Stimulated activated CD8-positive, alpha-beta memory T cell treated with anti-CD3 and anti-CD28 coated beads, Interleukin-7, amount 100 ng/mL, for 48 hours (primary cell): ENCODE data around the gene PDLIM5.
"Not testable (repeated sequence)": the region's sequence is repeated elsewhere in the genome, so short reads cannot be mapped to it uniquely, and the experiment has no call there.

Experiments used
- DNase-seq, 2 donors: peaks; one replicate each; pipeline ENCODE4 v3.0.0-alpha.2; 2020; ENCODE audit warnings: low read depth in 1 of 2; ENCODE audit errors: extremely low read depth in 1 of 2

The PDLIM5 gene

GRCh38 chr4:94583914-94584641 lies 132.3 kb downstream of the PDLIM5 start:
- no peak for DNase-seq

GRCh38 chr4:94588896-94589693 lies 137.4 kb downstream of the PDLIM5 start:
- DNase-seq, result no peak

GRCh38 chr4:94590493-94590892 lies 138.8 kb downstream of the PDLIM5 start:
- no peak for DNase-seq

GRCh38 chr4:94591289-94591688 lies 139.5 kb downstream of the PDLIM5 start:
- DNase-seq, result no peak

- DNase-seq, result no peak
These were observed 143.3 kb downstream of the PDLIM5 start for GRCh38 chr4:94595013-94595412.

GRCh38 chr4:94595880-94596483 lies 144.2 kb downstream of the PDLIM5 start:
- no peak for DNase-seq

- no peak for DNase-seq
These were observed 147.0 kb downstream of the PDLIM5 start for GRCh38 chr4:94598758-94599157.

GRCh38 chr4:94603170-94603747 lies 151.5 kb downstream of the PDLIM5 start:
- DNase-seq, result no peak

GRCh38 chr4:94605241-94605805 lies 153.6 kb downstream of the PDLIM5 start:
- DNase-seq, result no peak

- DNase-seq, result no peak
These were observed 158.4 kb downstream of the PDLIM5 start for GRCh38 chr4:94610145-94610544.

- no peak for DNase-seq
These were observed 161.5 kb downstream of the PDLIM5 start for GRCh38 chr4:94613248-94613647.

- no peak for DNase-seq
These were observed 163.7 kb downstream of the PDLIM5 start for GRCh38 chr4:94615451-94615850.

GRCh38 chr4:94621491-94622080 lies 169.8 kb downstream of the PDLIM5 start:
- DNase-seq, result no peak

GRCh38 chr4:94623126-94623911 lies 171.6 kb downstream of the PDLIM5 start:
- no peak for DNase-seq

GRCh38 chr4:94626942-94627341 lies 175.2 kb downstream of the PDLIM5 start:
- no peak for DNase-seq

- DNase-seq, result not testable (repeated sequence)
These were observed 177.3 kb downstream of the PDLIM5 start for GRCh38 chr4:94629058-94629457.

GRCh38 chr4:94629837-94630236 lies 178.1 kb downstream of the PDLIM5 start:
- DNase-seq, result no peak

GRCh38 chr4:94634271-94634670 lies 182.5 kb downstream of the PDLIM5 start:
- DNase-seq, result no peak

- no peak for DNase-seq
These were observed 183.4 kb downstream of the PDLIM5 start for GRCh38 chr4:94635177-94635576.

- DNase-seq, result no peak
These were observed 184.3 kb downstream of the PDLIM5 start for GRCh38 chr4:94636004-94636403.
